Hepatocyte (in vitro differentiated cells): ENCODE measurements around the gene TNFRSF14. TPM values are rescaled to one million over a fixed set of nuclear protein-coding genes. Genes with fewer than 3 reads are reported as not detected.
"Not testable (repeated sequence)": the region's sequence is repeated elsewhere in the genome, so short reads cannot be mapped to it uniquely, and the experiment has no call there.

ENCODE experiments used
- DNase-seq: peaks from one replicate; pipeline ENCODE4 v3.0.0-alpha.2; 2016; ENCODE audit warnings: low spot score
- H2AFZ ChIP-seq: fragments of 200-600 bp; sonication (generic); 2 replicates; pipeline ENCODE4 v1.6.0; 2016; ENCODE audit warnings: antibody characterized with exemption, mild to moderate bottlenecking
- H3K27ac ChIP-seq: fragments of 200-600 bp; sonication (generic); 2 replicates; pipeline ENCODE4 v1.5.1; 2016; ENCODE audit warnings: mild to moderate bottlenecking
- H3K27me3 ChIP-seq: fragments of 200-600 bp; sonication (generic); 2 replicates; pipeline ENCODE4 v1.6.1; 2016
- H3K36me3 ChIP-seq: fragments of 200-600 bp; sonication (generic); replicated peaks from 2 replicates; pipeline ENCODE4 v1.5.1; 2016; ENCODE audit warnings: low read depth; ENCODE audit not compliant: insufficient read depth
- H3K4me1 ChIP-seq: fragments of 200-600 bp; sonication (generic); 2 replicates; pipeline ENCODE4 v1.5.1; 2016; ENCODE audit warnings: mild to moderate bottlenecking, moderate library complexity; ENCODE audit not compliant: insufficient read depth
- H3K4me2 ChIP-seq: fragments of 200-600 bp; sonication (generic); 2 replicates; pipeline ENCODE4 v1.6.0; 2016
- H3K4me3 ChIP-seq: fragments of 200-600 bp; sonication (generic); 2 replicates; pipeline ENCODE4 v1.5.1; 2016; ENCODE audit warnings: mild to moderate bottlenecking
- H3K79me2 ChIP-seq: fragments of 200-600 bp; sonication (generic); 2 replicates; pipeline ENCODE4 v1.6.0; 2017; ENCODE audit warnings: mild to moderate bottlenecking
- H3K9me2 ChIP-seq: fragments of 200-600 bp; sonication (generic); replicated peaks from 2 replicates; pipeline ENCODE4 v1.6.0; 2017; ENCODE audit warnings: mild to moderate bottlenecking; ENCODE audit not compliant: insufficient read depth
- H3K9me3 ChIP-seq: fragments of 200-600 bp; sonication (generic); 2 replicates; pipeline ENCODE4 v1.5.1; 2016; ENCODE audit warnings: low read depth, mild to moderate bottlenecking
- H4K20me1 ChIP-seq: fragments of 200-600 bp; sonication (generic); 2 replicates; pipeline ENCODE4 v1.6.0; 2016; ENCODE audit warnings: mild to moderate bottlenecking; ENCODE audit not compliant: insufficient read depth, poor library complexity, severe bottlenecking
- EZH2 ChIP-seq: fragments of 200-600 bp; sonication (generic); IDR thresholded peaks from 2 replicates; pipeline ENCODE4 v1.6.1; 2016; ENCODE audit warnings: antibody characterized with exemption, mild to moderate bottlenecking, borderline replicate concordance
- EZH2phosphoT487 ChIP-seq: fragments of 200-600 bp; sonication (generic); IDR thresholded peaks from one replicate; pipeline ENCODE4 v1.6.1; 2018; ENCODE audit warnings: antibody characterized with exemption, mild to moderate bottlenecking, low read depth, moderate library complexity; ENCODE audit not compliant: unreplicated experiment, severe bottlenecking
- WGBS: methylation state at CpG from one replicate; pipeline ENCODE4 v1.1.6; 2016; ENCODE audit warnings: low lambda C conversion rate; ENCODE audit errors: missing lambda C conversion rate; 5-methylcytosine and 5-hydroxymethylcytosine counted together
- polyA plus RNA-seq: library from polyadenylated mRNA; unstranded; fragments of >200 nt; fragmentation: Nextera tagmentation; extraction: Ambion mirVana; gene quantifications from 2 replicates; pipeline ENCODE4 v1.2.1, GENCODE V29; 2016
- total RNA-seq: library from RNA; depleted of rRNA; stranded (reverse); fragments of >200 nt; gene quantifications from 2 replicates; pipeline ENCODE4 v1.2.3, GENCODE V29; 2014
- TF ChIP-seq, protein P1 (sequence below): fragments of 200-600 bp; sonication (generic); IDR thresholded peaks from 2 replicates; pipeline ENCODE4 v1.5.1; 2016; ENCODE audit warnings: antibody characterized with exemption, mild to moderate bottlenecking; ENCODE audit not compliant: poor library complexity

TNFRSF14 gene
- total and polyA plus RNA-seq, 2 experiments from 2014 or later, result 5.3 to 6.1 TPM

GRCh38 chr1:2552189-2552588, 4.0 kb upstream of the TNFRSF14 start:
- Histone ChIP-seq H3K9me2 (no peaks in the 10 kb centered on the region), H2AFZ (no peak overlapping the region), H4K20me1 (no peaks in the 10 kb centered on the region), H3K9me3 (no peaks in the 10 kb centered on the region), H3K4me1 (peaks cover 23% of the 10 kb centered on the region), H3K4me2 (no peak overlapping the region), H3K27me3 (no peaks in the 10 kb centered on the region), H3K36me3 (no peaks in the 10 kb centered on the region), H3K4me3 (no peak overlapping the region), H3K27ac (no peak overlapping the region), H3K79me2 (no peaks in the 10 kb centered on the region)
- TF ChIP-seq EZH2phosphoT487 (no peak), EZH2 (no peak)
- TF ChIP-seq, protein P1, sequence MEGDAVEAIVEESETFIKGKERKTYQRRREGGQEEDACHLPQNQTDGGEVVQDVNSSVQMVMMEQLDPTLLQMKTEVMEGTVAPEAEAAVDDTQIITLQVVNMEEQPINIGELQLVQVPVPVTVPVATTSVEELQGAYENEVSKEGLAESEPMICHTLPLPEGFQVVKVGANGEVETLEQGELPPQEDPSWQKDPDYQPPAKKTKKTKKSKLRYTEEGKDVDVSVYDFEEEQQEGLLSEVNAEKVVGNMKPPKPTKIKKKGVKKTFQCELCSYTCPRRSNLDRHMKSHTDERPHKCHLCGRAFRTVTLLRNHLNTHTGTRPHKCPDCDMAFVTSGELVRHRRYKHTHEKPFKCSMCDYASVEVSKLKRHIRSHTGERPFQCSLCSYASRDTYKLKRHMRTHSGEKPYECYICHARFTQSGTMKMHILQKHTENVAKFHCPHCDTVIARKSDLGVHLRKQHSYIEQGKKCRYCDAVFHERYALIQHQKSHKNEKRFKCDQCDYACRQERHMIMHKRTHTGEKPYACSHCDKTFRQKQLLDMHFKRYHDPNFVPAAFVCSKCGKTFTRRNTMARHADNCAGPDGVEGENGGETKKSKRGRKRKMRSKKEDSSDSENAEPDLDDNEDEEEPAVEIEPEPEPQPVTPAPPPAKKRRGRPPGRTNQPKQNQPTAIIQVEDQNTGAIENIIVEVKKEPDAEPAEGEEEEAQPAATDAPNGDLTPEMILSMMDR, result no peak
- 90% methylated on average over 17 of the region's 26 CpGs for WGBS
- DNase-seq, result no peak

DNA sequence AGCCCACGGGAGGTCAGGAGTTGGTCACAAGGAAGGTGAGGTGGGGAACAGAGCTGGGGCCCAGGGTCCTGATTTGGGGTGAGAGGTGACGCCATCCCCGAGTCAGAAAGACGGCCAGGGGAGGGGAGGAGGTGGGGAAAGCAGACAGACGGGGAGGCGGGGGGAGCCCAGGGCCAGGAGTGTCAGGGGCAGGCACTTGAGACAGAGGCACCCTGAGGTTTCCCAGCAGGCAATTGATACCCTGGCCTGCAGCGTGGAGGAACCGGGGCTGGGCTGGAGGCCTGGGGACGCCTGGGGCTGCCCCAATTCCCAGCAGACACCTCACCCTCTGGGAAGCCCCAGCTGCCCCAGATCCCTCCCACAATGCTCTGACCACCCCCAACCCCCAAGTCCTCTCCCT, 3.1 kb upstream of the TNFRSF14 start:
- not testable (repeated sequence) for H3K4me3 ChIP-seq, H3K36me3 ChIP-seq, DNase-seq, H3K79me2 ChIP-seq, H3K9me2 ChIP-seq, H3K27me3 ChIP-seq, H2AFZ ChIP-seq, H3K9me3 ChIP-seq, H4K20me1 ChIP-seq, H3K27ac ChIP-seq, H3K4me2 ChIP-seq
- WGBS, result 41% methylated on average over 3 of the region's 9 CpGs
- peaks cover 15% of the 10 kb centered on the region for H3K4me1 ChIP-seq

DNA sequence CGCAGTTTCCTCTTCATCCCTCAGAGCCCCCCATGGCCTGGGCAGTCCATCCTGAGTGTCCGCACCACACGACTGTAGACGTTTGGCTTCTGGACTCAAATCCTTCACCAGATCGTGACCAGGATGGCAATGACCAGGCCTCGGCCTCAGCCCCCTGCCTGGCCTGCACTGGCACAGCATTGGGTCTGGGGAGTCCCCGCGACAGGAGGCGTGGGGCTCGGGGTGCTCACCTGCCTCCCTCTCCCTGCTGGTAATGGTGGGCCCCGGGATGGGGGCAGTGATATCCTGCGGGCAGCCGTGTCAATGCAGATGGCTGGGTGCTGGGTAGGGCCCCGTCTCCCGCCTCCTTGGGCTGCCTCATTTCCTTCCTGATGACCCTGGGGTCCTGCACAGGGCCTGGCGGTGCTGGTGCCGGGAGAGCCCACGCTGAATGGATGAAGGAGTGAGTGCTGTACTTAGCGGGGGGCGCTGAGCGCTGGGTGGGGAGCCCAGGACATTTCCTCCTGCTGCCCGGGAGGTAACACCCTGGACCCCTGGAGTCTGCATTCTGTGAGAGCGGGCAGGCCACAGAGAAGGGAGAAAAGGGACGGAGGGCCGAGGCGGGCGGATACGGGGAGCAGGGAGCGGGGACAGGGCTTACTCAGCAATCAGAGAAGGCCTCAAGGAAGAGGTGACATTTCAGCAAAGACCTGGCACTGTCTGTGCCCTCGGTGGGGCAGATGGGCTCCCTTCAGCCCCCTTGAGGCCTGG, 2.1 kb upstream of the TNFRSF14 start:
- H3K79me2 ChIP-seq, result no peaks in the 10 kb centered on the region
- H4K20me1 ChIP-seq, result no peaks in the 10 kb centered on the region
- no peak overlapping the region for H2AFZ ChIP-seq
- no peak for DNase-seq
- no peaks in the 10 kb centered on the region for H3K36me3 ChIP-seq
- no peak overlapping the region for H3K4me2 ChIP-seq
- H3K9me3 ChIP-seq, result no peaks in the 10 kb centered on the region
- H3K27ac ChIP-seq, result no peak overlapping the region
- H3K4me3 ChIP-seq, result no peak overlapping the region
- TF ChIP-seq EZH2phosphoT487 (no peak), EZH2 (no peak)
- TF ChIP-seq, protein P1, result no peak
- WGBS, result 91% methylated on average over 27 of the region's 30 CpGs
- H3K9me2 ChIP-seq, result no peaks in the 10 kb centered on the region
- H3K4me1 ChIP-seq, result peaks cover 15% of the 10 kb centered on the region
- no peaks in the 10 kb centered on the region for H3K27me3 ChIP-seq

- Histone ChIP-seq H3K9me3 (no peaks in the 10 kb centered on the region), H3K79me2 (no peaks in the 10 kb centered on the region), H3K27ac (no peak overlapping the region), H3K36me3 (no peaks in the 10 kb centered on the region), H4K20me1 (no peaks in the 10 kb centered on the region), H3K27me3 (no peaks in the 10 kb centered on the region), H3K4me1 (peaks cover 15% of the 10 kb centered on the region), H2AFZ (no peak overlapping the region), H3K4me3 (no peak overlapping the region), H3K4me2 (no peak overlapping the region), H3K9me2 (no peaks in the 10 kb centered on the region)
- peak; percentile 44 for DNase-seq
- WGBS, result 80% methylated on average over 19 of the region's 19 CpGs
- TF ChIP-seq EZH2 (no peak), EZH2phosphoT487 (no peak)
- TF ChIP-seq, protein P1, result peak; percentile 53
Observed at GRCh38 chr1:2554621-2555387, 1.4 kb upstream of the TNFRSF14 start.
